Activated CD8-positive, alpha-beta memory T cell treated with anti-CD3 and anti-CD28 coated beads, Interleukin-2, amount 50 U/mL, for 1 hour (primary cell): ENCODE data around the gene VKORC1L1.
A peak's percentile ranks its signal among the peaks of the same experiment; 100 is the strongest.
"Not testable (repeated sequence)": the region's sequence is repeated elsewhere in the genome, so short reads cannot be mapped to it uniquely, and the experiment has no call there.

Source experiments
- DNase-seq: peaks from one replicate; pipeline ENCODE4 v3.0.0-alpha.2; 2020; ENCODE audit errors: extremely low read depth

Gene VKORC1L1

DNA sequence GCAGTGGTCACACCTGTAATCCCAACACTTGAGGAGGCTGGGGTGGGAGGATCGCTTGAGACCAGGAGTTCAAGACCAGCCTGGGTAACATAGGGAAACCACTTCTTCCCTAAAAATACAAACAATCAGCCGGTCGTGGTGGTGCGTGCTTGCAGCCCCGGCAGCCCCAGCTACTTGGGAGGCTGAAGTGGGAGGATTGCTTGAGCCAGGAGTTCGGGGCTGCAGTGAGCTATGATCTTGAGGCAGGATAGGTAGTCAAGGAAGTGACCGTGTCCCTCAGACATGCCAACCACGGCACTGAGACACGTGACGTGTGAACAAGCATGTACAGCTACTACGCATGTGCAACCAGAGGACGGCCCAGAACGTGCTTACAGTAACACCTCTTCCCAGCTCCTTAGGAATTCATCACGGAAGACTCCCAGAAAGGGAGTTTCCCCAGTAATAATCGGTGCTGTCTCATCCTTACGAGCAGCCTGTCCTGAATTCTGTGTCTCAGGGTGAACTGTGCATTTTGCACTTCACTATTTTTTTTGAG, 103.9 kb downstream of the VKORC1L1 start:
- DNase-seq, result no peak

DNA sequence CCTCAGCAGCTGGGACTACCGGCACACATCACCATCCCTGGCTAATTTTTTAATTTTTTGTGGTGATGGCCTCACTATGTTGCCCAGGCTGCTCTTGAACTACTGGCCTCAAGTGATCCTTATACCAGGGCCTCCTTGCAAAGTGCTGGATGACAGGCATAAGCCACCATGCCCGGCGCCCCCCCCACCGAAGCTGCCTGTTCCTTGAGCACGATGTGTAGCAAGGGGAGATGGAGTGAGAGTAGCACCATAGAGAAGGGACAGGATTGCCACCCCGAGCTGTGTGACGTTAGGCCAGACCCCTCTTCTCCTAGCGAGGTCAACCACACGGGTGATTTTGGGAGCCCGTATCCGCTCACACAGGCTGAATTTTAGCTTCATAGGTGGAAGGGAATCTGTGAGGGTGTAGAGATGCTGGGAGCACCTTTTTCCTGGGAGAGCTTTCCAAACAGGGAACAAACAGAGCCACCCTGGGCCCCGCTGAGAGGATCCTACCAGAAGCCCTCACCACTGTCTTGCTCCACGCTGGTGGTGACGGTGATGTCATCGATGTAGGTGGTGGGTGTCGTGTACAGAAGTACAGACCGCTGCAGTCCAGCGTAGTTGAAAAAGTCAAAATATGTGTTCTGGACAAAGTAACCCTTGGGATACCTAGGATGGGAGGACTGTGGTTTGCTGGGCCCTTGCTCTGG, 106.2 kb downstream of the VKORC1L1 start:
- no peak for DNase-seq

DNA sequence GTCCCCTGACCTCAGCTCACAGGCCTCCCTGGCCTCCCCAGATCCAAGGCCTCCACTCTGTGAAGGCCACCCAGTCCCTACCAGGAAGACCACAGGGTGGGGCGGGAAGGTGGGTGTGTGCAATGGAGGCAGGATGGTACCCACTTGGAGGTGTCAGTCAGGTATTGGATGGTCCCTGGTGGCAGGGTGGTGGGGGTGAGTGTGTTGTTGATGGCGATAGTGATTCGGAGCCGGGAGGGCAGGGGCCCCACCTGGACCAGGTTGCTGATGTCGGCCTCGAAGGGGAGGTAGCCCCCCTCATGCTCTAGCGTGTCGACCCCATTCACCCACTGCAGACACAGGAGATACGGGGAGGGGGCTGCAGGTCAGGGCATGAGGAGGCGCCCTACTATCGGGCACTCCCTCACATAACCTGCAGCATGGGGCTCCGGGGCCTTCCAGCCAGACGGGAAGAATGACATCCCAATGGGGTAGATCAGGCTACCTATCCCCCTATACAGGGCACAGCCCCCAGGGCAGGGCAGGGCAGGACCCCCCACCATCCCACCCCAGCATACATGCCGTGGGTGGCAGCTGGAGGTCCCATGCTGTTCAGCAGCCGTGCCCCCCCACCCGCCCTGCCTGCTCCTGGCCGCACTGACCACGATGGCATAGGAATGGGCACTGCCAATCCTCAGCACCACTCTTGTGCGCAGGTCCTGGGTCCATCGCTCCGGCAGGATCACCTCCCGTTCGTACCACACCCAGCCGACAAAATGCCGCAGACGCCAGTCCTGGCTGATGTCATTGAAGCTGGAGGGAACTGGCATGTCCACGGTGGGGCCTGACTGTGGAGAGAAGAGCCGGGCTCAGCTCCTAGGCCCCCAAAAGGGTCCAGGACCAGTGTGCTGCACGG, 107.0 kb downstream of the VKORC1L1 start:
- no peak for DNase-seq

DNA sequence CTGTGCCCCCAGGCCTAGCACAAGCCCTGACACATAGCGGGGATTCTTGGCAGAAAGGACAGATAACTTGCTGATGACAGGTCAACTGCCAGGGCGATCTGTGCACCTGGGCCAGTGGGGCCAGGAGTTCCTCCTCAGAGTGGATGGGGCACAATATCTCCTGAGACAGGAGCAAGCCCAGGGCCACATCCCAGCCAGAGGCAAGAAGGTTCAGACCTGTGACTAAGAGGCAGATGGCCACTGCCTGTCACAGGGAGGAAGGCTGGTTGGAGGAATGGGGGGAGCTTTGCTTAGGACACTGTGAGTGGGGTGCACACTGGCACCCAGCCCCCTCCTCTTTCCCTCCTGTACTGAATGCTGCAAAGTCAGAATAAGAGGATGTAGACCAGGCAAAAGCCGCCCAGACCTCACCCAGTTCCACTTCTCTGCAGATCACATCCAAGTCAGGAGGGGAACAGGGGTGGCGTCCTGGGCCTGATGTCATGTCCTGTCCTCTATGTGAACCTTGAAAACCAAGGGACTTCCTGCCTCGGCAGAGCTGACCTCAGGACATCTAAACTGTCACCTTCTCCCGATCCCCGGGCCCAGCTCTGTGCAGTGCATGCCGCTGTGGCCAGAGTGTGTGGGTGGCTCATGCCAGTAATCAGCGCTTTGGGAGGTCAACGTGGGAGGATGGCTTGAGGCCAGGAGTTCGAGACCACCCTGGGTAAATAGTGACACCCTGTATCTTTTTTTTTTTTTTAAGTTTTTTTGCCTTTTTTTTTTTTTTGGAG, 107.8 kb downstream of the VKORC1L1 start:
- DNase-seq, result no peak

DNA sequence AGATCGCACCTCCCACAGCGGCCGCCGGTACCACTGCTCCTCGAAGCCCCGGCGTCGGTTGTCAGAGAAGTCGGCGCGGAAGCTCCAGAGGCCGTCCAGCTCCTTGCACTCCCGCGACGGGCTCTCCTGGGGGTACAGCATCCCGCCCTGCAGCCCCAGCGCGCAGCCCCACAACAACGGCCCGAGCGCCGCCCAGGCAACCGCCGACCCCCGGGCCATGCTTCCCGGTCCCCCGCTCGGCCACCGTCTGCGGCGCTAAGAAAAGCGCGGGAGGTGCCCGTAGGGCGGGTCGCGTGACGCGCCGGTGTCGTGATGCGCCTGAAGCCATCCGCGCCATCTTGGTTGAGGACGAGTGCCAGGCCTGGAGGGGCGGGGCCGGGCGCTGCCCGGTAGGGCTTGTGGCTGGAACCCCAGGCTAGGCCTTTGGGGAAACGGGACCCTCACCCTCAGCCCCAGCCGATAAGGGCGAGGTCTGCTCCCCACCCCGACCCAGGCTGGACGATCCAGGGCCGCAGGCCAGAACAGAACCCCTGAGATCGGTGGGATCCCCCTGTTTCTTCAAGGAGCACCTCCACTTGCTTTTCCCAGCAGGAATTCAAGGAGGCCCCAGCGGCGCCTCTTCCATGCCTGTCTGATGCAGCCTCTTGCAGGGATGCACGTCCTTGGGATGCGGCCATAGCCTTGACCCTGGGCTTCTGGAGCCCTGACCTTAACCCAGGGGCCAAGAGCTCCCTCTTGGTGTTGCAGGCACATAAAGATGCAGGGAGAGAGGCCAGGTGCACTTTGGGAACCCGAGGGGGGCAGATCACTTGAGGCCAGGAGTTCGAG, 109.3 kb downstream of the VKORC1L1 start, which contains the start of gene GUSB:
GUSB (minus strand) TSS at position 249 of the 828 bp plus-strand sequence; CDS start at position 219, 30 bp downstream.
- DNase-seq, result peak; percentile 63

DNA sequence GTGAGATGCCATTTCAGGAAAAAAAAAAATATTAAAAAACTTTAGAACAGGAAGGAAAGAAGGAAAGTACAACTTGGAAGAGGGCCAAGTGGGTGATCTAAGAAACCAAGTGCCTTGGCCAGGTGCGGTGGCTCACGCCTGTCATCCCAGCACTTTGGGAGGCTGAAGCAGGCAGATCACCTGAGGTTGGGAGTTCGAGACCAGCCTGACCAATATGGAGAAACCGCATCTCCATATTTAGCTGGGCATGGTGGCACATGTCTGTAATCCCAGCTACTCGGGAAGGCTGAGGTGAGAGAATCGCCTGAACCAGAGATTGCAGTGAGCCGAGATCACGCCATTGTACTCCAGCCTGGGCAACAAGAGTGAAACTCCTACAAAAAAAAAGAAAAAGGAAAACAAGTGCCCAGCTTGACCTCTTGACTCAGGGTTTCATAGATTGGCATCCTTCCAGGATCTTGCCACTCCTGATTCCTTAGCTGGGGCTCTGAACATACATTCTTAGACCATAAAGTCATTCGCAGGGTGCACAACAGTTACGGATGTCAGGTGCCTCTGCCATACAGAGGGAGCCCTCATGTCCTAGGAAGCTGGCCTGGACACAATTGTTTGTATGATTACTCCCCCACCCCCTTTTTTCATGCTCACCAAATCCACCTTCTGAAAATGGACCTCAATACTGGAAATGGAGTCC, 111.2 kb downstream of the VKORC1L1 start:
- no peak for DNase-seq

DNA sequence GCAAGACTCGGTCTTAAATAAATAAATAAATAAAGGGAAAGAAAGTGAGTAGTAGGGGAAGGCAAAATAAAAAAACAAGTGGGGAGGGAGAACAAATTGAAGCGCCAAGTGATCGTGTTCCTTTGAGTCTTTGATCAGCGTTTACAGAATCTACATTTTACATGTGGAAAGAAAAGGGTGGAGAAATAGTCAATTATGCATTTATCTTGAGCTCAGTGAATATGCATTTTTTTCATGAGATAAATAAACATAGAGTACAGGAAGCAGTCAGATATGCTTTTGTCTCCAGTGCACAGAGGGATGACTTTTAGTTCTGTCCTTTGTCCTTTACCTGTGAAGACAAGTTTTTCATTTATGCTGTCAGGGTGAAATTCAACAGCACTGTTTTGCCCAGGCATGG, 115.2 kb downstream of the VKORC1L1 start:
- no peak for DNase-seq

DNA sequence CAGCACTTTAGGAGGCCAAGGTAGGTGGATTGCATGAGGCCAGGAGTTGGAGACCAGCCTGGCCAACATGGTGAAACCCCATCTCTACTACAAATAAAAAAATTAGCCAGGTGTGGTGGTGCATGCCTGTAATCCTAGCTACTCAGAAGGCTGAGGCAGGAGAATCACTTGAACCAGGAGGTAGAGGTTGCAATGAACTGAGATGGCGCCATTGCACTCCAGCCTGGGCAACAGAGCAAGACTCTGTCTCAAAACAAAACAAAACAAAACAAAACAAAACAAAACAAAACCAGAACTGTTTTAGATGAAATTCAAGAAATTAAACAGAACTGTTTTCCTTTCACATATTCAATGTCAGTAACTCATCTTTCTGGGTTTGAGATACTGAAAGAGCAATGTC, 115.6 kb downstream of the VKORC1L1 start:
- DNase-seq, result not testable (repeated sequence)

DNA sequence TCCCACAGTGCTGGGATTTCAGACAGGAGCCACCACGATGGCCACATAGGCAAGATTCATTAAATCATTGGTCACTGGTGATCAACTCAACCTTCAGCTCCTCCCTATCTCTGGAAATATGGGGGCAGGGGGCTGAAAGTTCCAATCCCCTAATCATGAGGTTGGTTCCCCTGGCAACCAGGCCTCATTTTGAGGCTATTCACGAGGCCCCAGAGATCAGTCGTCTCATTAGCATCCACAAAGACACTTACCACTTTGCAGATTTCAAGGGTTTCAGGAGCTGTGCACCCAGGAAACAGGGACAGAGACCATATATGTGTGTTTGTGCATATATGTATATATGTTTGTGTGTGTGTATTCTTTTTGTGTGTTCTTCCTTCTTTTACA, 116.8 kb downstream of the VKORC1L1 start:
- DNase-seq, result no peak

DNA sequence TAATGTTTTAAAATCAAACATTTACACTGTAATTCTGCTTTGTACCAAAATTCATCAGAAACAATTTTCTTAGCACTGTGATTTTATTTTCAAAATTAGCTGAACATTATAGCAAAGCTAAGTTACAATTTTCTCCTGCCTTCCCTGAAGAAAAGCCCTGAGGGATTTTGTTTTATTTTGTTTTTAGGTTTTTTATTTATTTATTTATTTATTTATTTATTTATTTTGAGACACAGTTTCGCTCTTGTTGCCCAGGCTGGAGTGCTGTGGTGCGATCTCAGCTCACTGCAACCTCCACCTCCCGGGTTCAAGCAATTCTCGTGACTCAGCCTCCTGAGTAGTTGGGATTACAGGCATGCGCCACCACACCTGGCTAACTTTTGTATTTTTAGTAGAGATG, 119.0 kb downstream of the VKORC1L1 start:
- not testable (repeated sequence) for DNase-seq

DNA sequence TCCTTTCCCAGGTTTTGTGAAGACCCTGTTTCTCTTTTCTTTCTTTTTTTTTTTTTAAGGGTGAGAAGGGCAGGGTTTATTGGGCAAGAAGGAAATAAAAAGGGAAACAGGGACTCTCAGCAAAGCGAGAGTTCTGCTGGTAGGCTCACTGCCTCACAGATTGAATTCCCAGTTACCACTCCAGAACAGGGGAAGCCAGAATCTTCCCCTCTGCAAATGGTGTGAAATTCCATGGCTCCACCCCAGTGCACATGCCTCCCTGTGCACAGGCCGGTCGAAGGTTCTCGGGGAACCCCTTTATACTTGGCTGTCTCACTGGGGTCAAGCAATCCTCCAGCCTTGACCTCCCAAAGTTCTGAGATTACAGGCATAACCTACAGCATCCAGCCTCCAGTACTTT, 119.7 kb downstream of the VKORC1L1 start:
- no peak for DNase-seq

DNA sequence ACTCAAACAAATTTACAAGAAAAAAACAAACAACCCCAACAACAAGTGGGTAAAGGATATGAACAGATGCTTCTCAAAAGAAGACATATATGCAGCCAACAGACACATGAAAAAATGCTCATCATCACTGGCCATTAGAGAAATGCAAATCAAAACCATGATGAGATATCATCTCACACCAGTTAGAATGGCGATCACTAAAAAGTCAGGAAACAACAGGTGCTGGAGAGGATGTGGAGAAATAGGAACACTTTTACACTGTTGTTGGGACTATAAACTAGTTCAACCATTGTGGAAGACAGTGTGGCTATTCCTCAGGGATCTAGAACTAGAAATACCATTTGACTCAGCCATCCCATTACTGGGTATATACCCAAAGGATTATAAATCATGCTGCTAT, 122.1 kb downstream of the VKORC1L1 start:
- not testable (repeated sequence) for DNase-seq

DNA sequence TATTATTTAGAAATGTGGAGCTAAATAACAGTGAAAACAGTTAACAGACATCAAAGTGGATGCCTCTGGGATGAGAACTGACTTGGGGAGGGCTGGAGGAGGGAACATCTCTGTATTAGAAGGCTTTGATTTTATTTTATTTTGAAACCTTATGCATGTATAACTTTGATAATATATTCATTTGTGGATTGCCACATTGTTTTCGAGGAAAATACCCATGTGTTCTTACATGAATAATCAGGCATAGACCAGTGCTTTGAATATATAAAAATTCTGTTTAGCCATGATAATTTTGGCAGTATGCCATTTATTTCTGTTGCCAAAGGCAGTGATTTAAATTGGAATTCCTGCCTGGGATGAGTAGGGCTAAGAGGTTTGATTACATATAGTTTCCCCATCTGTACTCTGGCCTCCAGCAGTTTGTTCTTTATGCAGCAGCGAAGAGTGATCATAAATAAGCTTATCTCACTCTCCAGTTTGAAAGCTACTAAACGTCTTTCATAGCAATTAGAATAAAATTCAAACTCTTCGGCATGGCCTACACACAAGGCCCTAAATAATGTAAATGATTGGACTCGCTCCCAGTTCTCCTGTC, 128.0 kb downstream of the VKORC1L1 start:
- DNase-seq, result not testable (repeated sequence)

DNA sequence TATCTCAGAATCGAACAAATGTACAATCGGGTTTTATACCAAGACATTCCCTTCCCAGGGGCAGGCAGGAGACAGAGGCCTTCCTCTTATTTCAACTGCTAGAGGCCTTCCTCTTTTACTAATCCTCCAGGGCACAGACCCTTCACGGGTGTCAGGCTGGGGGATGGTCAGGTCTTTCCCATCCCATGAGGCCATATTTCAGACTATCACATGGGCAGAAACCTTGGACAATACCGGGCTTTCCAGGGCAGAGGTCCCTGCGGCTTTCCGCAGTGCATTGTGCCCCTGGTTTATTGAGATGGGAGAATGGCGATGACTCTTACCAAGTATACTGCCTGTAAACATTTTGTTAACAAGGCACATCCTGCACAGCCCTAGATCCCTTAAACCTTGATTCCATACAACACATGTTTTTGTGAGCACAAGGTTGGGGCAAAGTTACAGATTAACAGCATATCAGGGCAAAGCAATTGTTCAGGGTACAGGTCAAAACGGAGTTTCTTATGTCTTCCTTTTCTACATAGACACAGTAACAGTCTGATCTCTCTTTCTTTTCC, 132.3 kb downstream of the VKORC1L1 start:
- DNase-seq, result not testable (repeated sequence)

DNA sequence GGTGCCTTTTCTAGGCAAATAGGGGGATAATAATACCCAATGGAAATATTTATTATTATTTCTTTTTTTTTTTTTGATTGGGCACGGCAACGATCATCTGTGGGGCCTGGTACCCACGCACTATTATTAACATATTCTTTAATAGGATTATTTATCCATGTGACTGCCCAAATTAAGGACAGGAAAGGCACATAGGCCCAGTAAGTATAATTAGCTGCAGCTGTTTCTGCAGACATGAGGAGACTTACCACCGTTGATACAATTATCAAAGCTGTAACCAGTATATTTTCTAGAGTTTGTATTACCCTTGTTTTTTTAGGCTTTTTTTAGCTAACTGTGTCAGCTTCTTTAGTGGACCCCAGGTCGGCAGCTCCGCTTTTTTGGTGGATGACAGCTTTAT, 134.4 kb downstream of the VKORC1L1 start:
- DNase-seq, result no peak
